ENCODE data around the gene NTMT1. TPM values are rescaled to one million over a fixed set of nuclear protein-coding genes. Genes with fewer than 3 reads are reported as not detected.

NTMT1 gene
- total RNA-seq, 1 experiment from 2014 or later: 87.1 TPM

GRCh38 chr9:129629251-129629820 lies 3.4 kb downstream of the NTMT1 start:
- BruUV-seq (replicated peaks): no TSS peak
- peak overlapping the region; percentile 98 for H3K27ac ChIP-seq (ENCODE audit: low read depth, low read length, poor library complexity, severe bottlenecking)
- H3K4me1 ChIP-seq (ENCODE audit: insufficient read depth, low read length, poor library complexity, severe bottlenecking): peaks cover 40% of the 10 kb centered on the region
- TF ChIP-seq CTCF (conservative IDR thresholded peaks at IDR 0.05; ENCODE audit: low read depth, low read length) (no peak), EZH2 (IDR thresholded peaks at IDR 0.05; ENCODE audit: borderline replicate concordance, low read depth, low read length, poor library complexity, severe bottlenecking) (no peak)
- intact Hi-C loops (cut with micrococcal nuclease; ENCODE audit: unreplicated experiment): loop anchor here (5.0 kb wide), 1 partner anchor 163 kb away; no protein-coding TSS in a partner anchor
- CTCF ChIA-PET: no interaction called here
- H3K9me3 ChIP-seq (ENCODE audit: low read depth, low read length, poor library complexity, severe bottlenecking): no peaks in the 10 kb centered on the region
- no peak overlapping the region for H3K4me3 ChIP-seq (ENCODE audit: low read depth, low read length, poor library complexity, severe bottlenecking)
- DNase-seq (ENCODE audit: low spot score): no peak
- H3K27me3 ChIP-seq (replicated peaks; ENCODE audit: insufficient read depth, low read depth, low read length, poor library complexity): no peaks in the 10 kb centered on the region
- peaks cover 15% of the 10 kb centered on the region for H3K36me3 ChIP-seq (ENCODE audit: insufficient read depth, low read length, poor library complexity, severe bottlenecking)
- POLR2A ChIA-PET (ENCODE audit: low non-redundant PET): no interaction called here

- no peak for TF ChIP-seq CTCF (conservative IDR thresholded peaks at IDR 0.05; ENCODE audit: low read depth, low read length)
- TF ChIP-seq EZH2 (IDR thresholded peaks at IDR 0.05; ENCODE audit: borderline replicate concordance, low read depth, low read length, poor library complexity, severe bottlenecking): no peak
- Histone ChIP-seq H3K9me3 (ENCODE audit: low read depth, low read length, poor library complexity, severe bottlenecking) (no peaks in the 10 kb centered on the region), H3K4me1 (ENCODE audit: insufficient read depth, low read length, poor library complexity, severe bottlenecking) (peaks cover 40% of the 10 kb centered on the region), H3K27me3 (replicated peaks; ENCODE audit: insufficient read depth, low read depth, low read length, poor library complexity) (no peaks in the 10 kb centered on the region), H3K4me3 (ENCODE audit: low read depth, low read length, poor library complexity, severe bottlenecking) (no peak overlapping the region), H3K27ac (ENCODE audit: low read depth, low read length, poor library complexity, severe bottlenecking) (peak overlapping the region; percentile 58), H3K36me3 (ENCODE audit: insufficient read depth, low read length, poor library complexity, severe bottlenecking) (peaks cover 30% of the 10 kb centered on the region)
- ChIA-PET POLR2A (ENCODE audit: low non-redundant PET) (no interaction called here), CTCF (no interaction called here)
- BruUV-seq (replicated peaks): no TSS peak
- intact Hi-C loops (cut with micrococcal nuclease; ENCODE audit: unreplicated experiment): no loop called here
- DNase-seq (ENCODE audit: low spot score): no peak
Measured at GRCh38 chr9:129630967-129631673, 5.2 kb downstream of the NTMT1 start.

- intact Hi-C loops (cut with micrococcal nuclease; ENCODE audit: unreplicated experiment): no loop called here
- TF ChIP-seq EZH2 (IDR thresholded peaks at IDR 0.05; ENCODE audit: borderline replicate concordance, low read depth, low read length, poor library complexity, severe bottlenecking) (no peak), CTCF (conservative IDR thresholded peaks at IDR 0.05; ENCODE audit: low read depth, low read length) (no peak)
- H3K27ac ChIP-seq (ENCODE audit: low read depth, low read length, poor library complexity, severe bottlenecking): peak overlapping the region; percentile 58
- peaks cover 32% of the 10 kb centered on the region for H3K36me3 ChIP-seq (ENCODE audit: insufficient read depth, low read length, poor library complexity, severe bottlenecking)
- no peak for DNase-seq (ENCODE audit: low spot score)
- POLR2A ChIA-PET (ENCODE audit: low non-redundant PET): no interaction called here
- no peaks in the 10 kb centered on the region for H3K9me3 ChIP-seq (ENCODE audit: low read depth, low read length, poor library complexity, severe bottlenecking)
- BruUV-seq (replicated peaks): no TSS peak
- H3K27me3 ChIP-seq (replicated peaks; ENCODE audit: insufficient read depth, low read depth, low read length, poor library complexity): no peaks in the 10 kb centered on the region
- CTCF ChIA-PET: no interaction called here
- no peak overlapping the region for H3K4me3 ChIP-seq (ENCODE audit: low read depth, low read length, poor library complexity, severe bottlenecking)
- H3K4me1 ChIP-seq (ENCODE audit: insufficient read depth, low read length, poor library complexity, severe bottlenecking): peaks cover 40% of the 10 kb centered on the region
Measured at GRCh38 chr9:129631674-129632129, 5.7 kb downstream of the NTMT1 start.
